Ecto neural progenitor cell (in vitro differentiated cells): ENCODE measurements around the gene HDAC8.

ENCODE experiments used
- DNase-seq: peaks from one replicate; pipeline ENCODE4 v3.0.0-alpha.2; 2018; ENCODE audit warnings: low spot score

Gene HDAC8

GRCh38 chrX:72294497-72294896 lies 278.1 kb downstream of the HDAC8 start:
- no peak for DNase-seq

DNA sequence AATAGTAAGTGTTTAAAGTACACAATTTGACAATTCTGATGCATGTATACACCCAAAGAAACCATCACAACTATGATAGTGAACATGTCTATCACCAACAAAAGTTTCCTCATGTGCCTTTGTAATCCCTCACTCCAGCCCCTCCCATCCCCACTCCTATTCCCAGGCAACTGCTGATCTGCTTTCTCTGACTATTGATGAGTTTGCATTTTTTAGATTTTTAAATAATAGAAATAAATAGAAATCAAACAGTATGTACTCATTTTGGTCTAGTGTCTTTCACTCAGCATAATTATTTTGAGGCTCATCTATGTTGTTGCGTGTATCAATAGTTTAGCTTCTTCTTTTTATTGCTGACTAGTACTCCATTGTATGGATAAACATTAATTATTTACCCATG lies 290.3 kb downstream of the HDAC8 start:
- no peak for DNase-seq

- no peak for DNase-seq
These were observed 292.3 kb downstream of the HDAC8 start for GRCh38 chrX:72280321-72280845.
